Measurements from ENCODE around the gene TSPAN9. TPM values are rescaled to one million over a fixed set of nuclear protein-coding genes. Genes with fewer than 3 reads are reported as not detected.
A peak's percentile ranks its signal among the peaks of the same experiment; 100 is the strongest.

Gene TSPAN9
- total RNA-seq, 4 donors from 2014 or later = 13.7 to 35.4 (median 26.7) TPM

DNA sequence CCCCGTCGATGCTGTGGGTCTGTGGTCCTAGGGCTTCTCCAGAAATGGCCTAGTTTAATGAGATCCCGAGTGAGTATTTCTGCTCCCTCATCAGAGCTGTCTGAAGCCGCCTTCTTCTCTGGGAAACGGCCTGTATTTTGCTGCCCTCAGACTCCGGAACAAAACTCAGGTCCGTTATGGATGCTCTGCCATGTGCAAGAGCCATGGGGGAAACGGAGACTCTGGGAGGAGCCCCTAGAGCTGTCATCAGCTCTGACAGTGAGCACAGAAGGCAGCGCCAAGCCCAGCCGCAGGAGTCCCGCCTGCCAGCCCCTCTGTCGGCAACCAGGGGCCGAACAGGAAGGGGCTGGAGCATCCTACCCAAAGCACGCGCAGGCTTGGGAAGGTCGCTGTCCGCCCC lies 221.4 kb downstream of the TSPAN9 start:
- intact Hi-C loops (cut with DNase I) = no loop called here

DNA sequence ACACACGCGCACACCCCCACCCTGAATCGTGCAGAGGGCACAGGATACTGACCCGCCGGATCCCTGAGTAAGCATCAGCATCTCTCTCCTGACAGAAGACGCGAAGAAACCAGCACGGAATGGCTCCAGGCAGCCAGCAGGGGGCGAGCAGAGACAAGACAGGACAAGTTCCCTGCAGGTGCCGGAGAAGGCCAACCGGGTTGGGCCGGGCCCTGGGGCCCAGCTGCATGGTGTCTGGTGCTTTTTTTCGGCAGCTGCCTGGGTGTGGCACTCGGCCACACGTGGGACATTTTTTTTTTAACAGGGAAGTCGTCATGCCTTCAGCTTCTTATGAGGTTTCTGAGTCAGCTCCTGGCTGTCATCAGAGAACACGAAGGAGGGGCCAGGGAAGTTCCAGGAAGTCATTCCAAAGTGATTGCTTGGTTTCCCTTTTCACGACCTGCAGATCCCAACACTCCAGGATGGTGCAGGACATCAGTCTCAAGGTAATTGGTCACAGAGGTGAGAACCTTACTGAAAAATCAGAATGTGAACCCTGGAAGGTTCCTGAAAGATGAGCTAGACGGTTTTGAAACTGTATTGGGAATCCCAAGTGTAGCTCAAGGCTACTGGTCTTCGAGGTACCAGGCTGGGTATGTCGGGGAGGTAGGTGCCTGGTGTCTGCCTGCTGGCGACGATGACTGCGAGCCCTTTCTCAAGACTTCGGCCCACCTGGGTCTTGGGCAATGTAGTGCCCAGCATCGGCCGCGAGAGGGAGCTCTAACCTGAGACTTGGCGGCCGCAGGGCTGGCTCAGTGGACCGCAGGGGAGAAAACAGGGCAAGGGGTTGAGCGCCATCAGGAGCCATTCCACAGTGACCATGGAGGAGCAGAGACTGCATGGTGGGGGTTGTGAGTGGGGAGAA lies 223.0 kb downstream of the TSPAN9 start:
- H3K27me3 ChIP-seq = peaks cover 0 to 50% (median 0%) of the 10 kb centered on the region in 4 donors
- WGBS = 3% methylated on average over 23 of the region's 32 CpGs
- no peaks in the 10 kb centered on the region for H3K9me3 ChIP-seq
- peaks cover 13 to 23% (median 20%) of the 10 kb centered on the region in 4 donors for H3K4me1 ChIP-seq
- peak; percentile 98 for DNase-seq (ENCODE audit: extremely low spot score)
- no peaks in the 10 kb centered on the region for H3K36me3 ChIP-seq
- peak overlapping the region in 1 of 4 donors; percentile 53 for H3K27ac ChIP-seq (replicated peaks in 1 of 4)
- intact Hi-C loops (cut with DNase I) = loop anchor here (2.0 kb wide), 1 partner anchor 505 kb away; no protein-coding TSS in a partner anchor
- H3K4me3 ChIP-seq = peak overlapping the region; percentile 10 to 39 (median 16)
- TF ChIP-seq POLR2AphosphoS5 (IDR thresholded peaks at IDR 0.05) = peak; percentile 57 to 60
- TF ChIP-seq EP300 (IDR thresholded peaks at IDR 0.05) = no peak
- TF ChIP-seq, protein P1, sequence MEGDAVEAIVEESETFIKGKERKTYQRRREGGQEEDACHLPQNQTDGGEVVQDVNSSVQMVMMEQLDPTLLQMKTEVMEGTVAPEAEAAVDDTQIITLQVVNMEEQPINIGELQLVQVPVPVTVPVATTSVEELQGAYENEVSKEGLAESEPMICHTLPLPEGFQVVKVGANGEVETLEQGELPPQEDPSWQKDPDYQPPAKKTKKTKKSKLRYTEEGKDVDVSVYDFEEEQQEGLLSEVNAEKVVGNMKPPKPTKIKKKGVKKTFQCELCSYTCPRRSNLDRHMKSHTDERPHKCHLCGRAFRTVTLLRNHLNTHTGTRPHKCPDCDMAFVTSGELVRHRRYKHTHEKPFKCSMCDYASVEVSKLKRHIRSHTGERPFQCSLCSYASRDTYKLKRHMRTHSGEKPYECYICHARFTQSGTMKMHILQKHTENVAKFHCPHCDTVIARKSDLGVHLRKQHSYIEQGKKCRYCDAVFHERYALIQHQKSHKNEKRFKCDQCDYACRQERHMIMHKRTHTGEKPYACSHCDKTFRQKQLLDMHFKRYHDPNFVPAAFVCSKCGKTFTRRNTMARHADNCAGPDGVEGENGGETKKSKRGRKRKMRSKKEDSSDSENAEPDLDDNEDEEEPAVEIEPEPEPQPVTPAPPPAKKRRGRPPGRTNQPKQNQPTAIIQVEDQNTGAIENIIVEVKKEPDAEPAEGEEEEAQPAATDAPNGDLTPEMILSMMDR (IDR thresholded peaks at IDR 0.05) = peak; percentile 89 to 91 (median 90)
- TF ChIP-seq POLR2A (IDR thresholded peaks at IDR 0.05; ENCODE audit: low read depth) = no peak

More for the DNA sequence above, 221.4 kb downstream of the TSPAN9 start:
- no peaks in the 10 kb centered on the region for H3K9me3 ChIP-seq
- TF ChIP-seq, protein P1 (IDR thresholded peaks at IDR 0.05) = no peak
- TF ChIP-seq EP300 (IDR thresholded peaks at IDR 0.05) = no peak
- TF ChIP-seq POLR2A (IDR thresholded peaks at IDR 0.05; ENCODE audit: low read depth) = no peak
- no peak for TF ChIP-seq POLR2AphosphoS5 (IDR thresholded peaks at IDR 0.05)
- DNase-seq (ENCODE audit: extremely low spot score) = no peak
- peaks cover 0 to 41% (median 0%) of the 10 kb centered on the region in 4 donors for H3K27me3 ChIP-seq
- H3K4me3 ChIP-seq = no peak overlapping the region
- H3K36me3 ChIP-seq = no peaks in the 10 kb centered on the region
- no peak overlapping the region for H3K27ac ChIP-seq (replicated peaks in 1 of 4)
- peaks cover 13 to 33% (median 20%) of the 10 kb centered on the region in 4 donors for H3K4me1 ChIP-seq
- 67% methylated on average over 17 of the region's 17 CpGs for WGBS

DNA sequence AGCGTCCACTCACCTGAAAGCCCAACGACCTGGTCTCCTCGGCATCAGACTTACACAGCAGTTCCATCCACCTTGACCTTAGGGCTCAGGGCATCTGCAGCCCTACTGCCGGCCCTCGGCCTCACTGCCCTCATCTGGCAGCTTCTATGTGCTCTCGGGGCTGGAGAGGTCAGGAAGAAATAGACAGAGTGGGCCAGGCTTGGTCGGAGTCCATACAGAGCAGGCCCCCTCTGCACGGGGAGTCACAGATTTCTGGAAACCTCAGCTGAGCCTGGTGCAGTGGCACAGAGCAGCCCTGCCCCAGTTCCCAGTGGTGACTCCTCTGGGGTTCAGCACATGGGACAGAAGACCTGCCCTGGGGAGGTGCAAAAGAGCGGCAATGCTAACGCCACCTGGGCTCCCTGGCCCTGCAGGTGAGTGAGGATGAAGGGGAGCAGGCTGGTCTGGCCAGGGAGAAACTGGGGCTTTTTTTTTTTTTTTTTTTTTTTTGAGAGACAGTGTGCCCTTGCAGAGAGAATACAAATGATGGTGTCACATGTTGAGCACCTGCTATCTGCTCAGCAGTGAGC lies 223.7 kb downstream of the TSPAN9 start:
- intact Hi-C loops (cut with DNase I) = loop anchor here (2.0 kb wide), 1 partner anchor 504 kb away; no protein-coding TSS in a partner anchor
- no peak overlapping the region for H3K27ac ChIP-seq (replicated peaks in 1 of 4)
- H3K36me3 ChIP-seq = no peaks in the 10 kb centered on the region
- no peak for DNase-seq (ENCODE audit: extremely low spot score)
- no peaks in the 10 kb centered on the region for H3K9me3 ChIP-seq
- peaks cover 13 to 17% (median 16%) of the 10 kb centered on the region in 4 donors for H3K4me1 ChIP-seq
- TF ChIP-seq EP300 (IDR thresholded peaks at IDR 0.05) = no peak
- no peak for TF ChIP-seq POLR2A (IDR thresholded peaks at IDR 0.05; ENCODE audit: low read depth)
- no peak for TF ChIP-seq POLR2AphosphoS5 (IDR thresholded peaks at IDR 0.05)
- TF ChIP-seq, protein P1 (IDR thresholded peaks at IDR 0.05) = no peak
- peaks cover 0 to 58% (median 0%) of the 10 kb centered on the region in 4 donors for H3K27me3 ChIP-seq
- WGBS = 54% methylated on average over 9 of the region's 10 CpGs
- no peak overlapping the region for H3K4me3 ChIP-seq

DNA sequence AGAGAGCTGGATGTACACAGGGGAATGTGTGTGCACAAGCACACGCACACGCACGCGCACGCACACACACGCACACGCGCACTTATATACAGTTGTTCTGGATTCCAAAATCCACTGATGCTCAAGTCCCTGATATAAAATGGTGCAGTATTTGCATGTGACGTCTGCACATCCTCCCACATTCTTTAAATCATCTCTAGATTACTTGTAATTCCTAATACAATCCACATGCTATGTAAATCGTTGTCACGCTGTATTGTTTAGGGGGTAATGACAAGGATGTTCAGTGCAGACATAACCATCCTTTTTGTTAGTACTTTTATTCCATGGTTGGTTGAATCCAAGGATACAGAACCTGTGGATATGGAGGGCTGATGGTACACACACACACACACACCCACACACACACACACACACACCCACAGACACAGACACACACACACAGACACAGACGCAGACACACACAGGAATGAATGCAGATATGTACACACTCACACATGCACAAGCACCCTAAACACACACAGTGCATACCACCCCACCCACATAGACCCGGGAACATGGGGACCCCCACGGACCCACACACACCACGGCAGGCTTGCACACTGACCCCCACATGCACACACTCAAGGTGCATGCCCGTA lies 225.3 kb downstream of the TSPAN9 start:
- H3K27me3 ChIP-seq = peaks cover 0 to 65% (median 0%) of the 10 kb centered on the region in 4 donors
- H3K9me3 ChIP-seq = no peaks in the 10 kb centered on the region
- peaks cover 11 to 13% (median 13%) of the 10 kb centered on the region in 4 donors for H3K4me1 ChIP-seq
- no peak overlapping the region for H3K27ac ChIP-seq (replicated peaks in 1 of 4)
- WGBS = 81% methylated on average over 15 of the region's 16 CpGs
- no peak overlapping the region for H3K4me3 ChIP-seq
- TF ChIP-seq EP300 (IDR thresholded peaks at IDR 0.05) (no peak), POLR2A (IDR thresholded peaks at IDR 0.05; ENCODE audit: low read depth) (no peak), POLR2AphosphoS5 (IDR thresholded peaks at IDR 0.05) (no peak)
- TF ChIP-seq, protein P1 (IDR thresholded peaks at IDR 0.05) = no peak
- no peaks in the 10 kb centered on the region for H3K36me3 ChIP-seq
- no peak for DNase-seq (ENCODE audit: extremely low spot score)
- intact Hi-C loops (cut with DNase I) = no loop called here
